SU-DHL-6 (cell line): ENCODE results near the gene TAF15.

Experiments used
- EZH2phosphoT487 ChIP-seq: fragments of 200-600 bp; sonication (generic), shearing (Covaris generic); conservative IDR thresholded peaks from 2 replicates; pipeline ENCODE4 v1.6.1; 2018; ENCODE audit warnings: mild to moderate bottlenecking, antibody characterized with exemption, low read length, moderate library complexity, mixed read lengths
- TF ChIP-seq, protein P1 (sequence below): fragments of 200-600 bp; sonication (generic); IDR thresholded peaks from one replicate; pipeline ENCODE4 v1.5.1; 2017; ENCODE audit warnings: antibody characterized with exemption, mild to moderate bottlenecking, low read length, moderate library complexity; ENCODE audit not compliant: insufficient read depth, poor library complexity, severe bottlenecking

DNA sequence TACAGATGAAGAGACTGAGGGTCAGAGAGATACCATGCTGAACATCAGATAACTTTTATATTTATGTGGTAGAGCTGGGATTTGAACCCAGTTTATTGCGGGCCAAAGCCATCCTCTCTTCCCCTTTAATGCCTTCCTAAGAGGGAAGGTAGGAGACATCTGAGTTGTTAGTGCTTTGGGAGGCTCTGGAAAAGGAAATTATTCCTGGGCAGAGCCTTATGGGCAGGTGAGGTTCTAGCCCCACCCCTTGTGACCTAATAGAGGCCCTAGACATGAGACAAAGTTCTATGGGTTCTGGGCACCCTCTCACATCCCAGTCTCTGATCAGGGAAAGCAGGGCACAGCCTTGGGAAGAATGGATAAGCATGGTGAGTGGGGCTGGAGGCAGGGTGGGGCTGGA, 48.7 kb upstream of the TAF15 start, which contains the start of gene C17orf50:
- TF ChIP-seq, protein P1, sequence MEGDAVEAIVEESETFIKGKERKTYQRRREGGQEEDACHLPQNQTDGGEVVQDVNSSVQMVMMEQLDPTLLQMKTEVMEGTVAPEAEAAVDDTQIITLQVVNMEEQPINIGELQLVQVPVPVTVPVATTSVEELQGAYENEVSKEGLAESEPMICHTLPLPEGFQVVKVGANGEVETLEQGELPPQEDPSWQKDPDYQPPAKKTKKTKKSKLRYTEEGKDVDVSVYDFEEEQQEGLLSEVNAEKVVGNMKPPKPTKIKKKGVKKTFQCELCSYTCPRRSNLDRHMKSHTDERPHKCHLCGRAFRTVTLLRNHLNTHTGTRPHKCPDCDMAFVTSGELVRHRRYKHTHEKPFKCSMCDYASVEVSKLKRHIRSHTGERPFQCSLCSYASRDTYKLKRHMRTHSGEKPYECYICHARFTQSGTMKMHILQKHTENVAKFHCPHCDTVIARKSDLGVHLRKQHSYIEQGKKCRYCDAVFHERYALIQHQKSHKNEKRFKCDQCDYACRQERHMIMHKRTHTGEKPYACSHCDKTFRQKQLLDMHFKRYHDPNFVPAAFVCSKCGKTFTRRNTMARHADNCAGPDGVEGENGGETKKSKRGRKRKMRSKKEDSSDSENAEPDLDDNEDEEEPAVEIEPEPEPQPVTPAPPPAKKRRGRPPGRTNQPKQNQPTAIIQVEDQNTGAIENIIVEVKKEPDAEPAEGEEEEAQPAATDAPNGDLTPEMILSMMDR = no peak
- no peak for TF ChIP-seq EZH2phosphoT487
